ENCODE results near the gene FRK.

FRK gene

DNA sequence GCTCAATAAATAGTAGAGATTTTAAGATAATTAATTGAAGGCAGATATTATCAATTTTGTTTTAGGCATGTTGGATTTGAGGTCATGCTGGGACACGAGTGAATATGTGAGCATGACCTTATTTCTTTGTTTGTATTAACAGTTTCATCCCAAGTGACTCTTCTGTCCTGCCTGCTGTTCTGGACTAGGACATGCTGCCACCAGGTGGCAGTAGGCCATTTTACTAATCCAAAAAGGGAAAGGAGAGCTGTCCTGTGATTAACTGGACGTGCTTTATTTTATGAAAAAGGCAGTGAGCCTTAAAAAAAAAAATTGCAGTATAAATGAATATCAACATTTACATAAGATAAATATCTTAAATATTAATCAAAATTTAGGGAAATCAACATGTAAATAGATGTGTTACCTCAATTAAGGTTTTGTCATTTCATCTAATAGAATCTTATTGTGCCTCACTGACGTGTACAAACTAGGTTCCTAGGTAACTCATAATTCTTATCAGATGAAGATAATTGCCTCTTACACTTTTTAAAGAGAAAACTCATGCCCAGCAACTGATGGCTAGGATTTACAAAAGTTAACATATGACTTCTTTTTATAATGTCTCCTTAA lies 49.8 kb downstream of the FRK start:
- Histone ChIP-seq H3K4me2 (peak overlapping the region in 1 of 11 experiments; percentile 23; a peak in 1 of 22 replicates), H3K9ac (no peak overlapping the region), H3K4me3 (no peak overlapping the region), H3K4me1 (peaks cover 0 to 33% (median 2%) of the 10 kb centered on the region in 10 experiments; a peak in 8 of 20 replicates), H3K9me3 (replicated peaks in 1 of 11) (peaks cover 0 to 8% (median 0%) of the 10 kb centered on the region in 11 experiments; a peak in 1 of 22 replicates), H3K36me3 (no peaks in the 10 kb centered on the region), H3K27ac (no peak overlapping the region), H3K27me3 (no peaks in the 10 kb centered on the region), H4K20me1 (no peaks in the 10 kb centered on the region)
- TF ChIP-seq Cebpa-rat (IDR thresholded peaks at IDR 0.05), result no peak

GRCh38 chr6:116010386-116010785 lies 50.3 kb downstream of the FRK start:
- no peak overlapping the region for H3K4me3 ChIP-seq
- no peak overlapping the region for H3K9ac ChIP-seq
- no peaks in the 10 kb centered on the region for H3K36me3 ChIP-seq
- peaks cover 0 to 28% (median 2%) of the 10 kb centered on the region in 10 experiments; a peak in 8 of 20 replicates for H3K4me1 ChIP-seq
- H3K27ac ChIP-seq, result no peak overlapping the region
- H4K20me1 ChIP-seq, result no peaks in the 10 kb centered on the region
- no peaks in the 10 kb centered on the region for H3K27me3 ChIP-seq
- H3K9me3 ChIP-seq (replicated peaks in 1 of 11), result peaks cover 0 to 8% (median 0%) of the 10 kb centered on the region in 11 experiments; a peak in 1 of 22 replicates
- TF ChIP-seq Cebpa-rat (IDR thresholded peaks at IDR 0.05), result no peak
- H3K4me2 ChIP-seq, result no peak overlapping the region

- TF ChIP-seq Cebpa-rat (IDR thresholded peaks at IDR 0.05), result no peak
- Histone ChIP-seq H4K20me1 (no peaks in the 10 kb centered on the region), H3K9me3 (replicated peaks in 1 of 11) (no peaks in the 10 kb centered on the region), H3K27ac (peak overlapping the region in 1 of 11 experiments; percentile 19; a peak in 2 of 22 replicates), H3K27me3 (no peaks in the 10 kb centered on the region), H3K4me2 (peak overlapping the region in 5 of 11 experiments; percentile 1 to 72 (median 61); a peak in 8 of 22 replicates), H3K4me1 (peaks cover 0 to 22% (median 2%) of the 10 kb centered on the region in 10 experiments; a peak in 8 of 20 replicates), H3K36me3 (no peaks in the 10 kb centered on the region), H3K9ac (no peak overlapping the region), H3K4me3 (no peak overlapping the region)
These were observed 52.0 kb downstream of the FRK start for GRCh38 chr6:116008470-116009243.

DNA sequence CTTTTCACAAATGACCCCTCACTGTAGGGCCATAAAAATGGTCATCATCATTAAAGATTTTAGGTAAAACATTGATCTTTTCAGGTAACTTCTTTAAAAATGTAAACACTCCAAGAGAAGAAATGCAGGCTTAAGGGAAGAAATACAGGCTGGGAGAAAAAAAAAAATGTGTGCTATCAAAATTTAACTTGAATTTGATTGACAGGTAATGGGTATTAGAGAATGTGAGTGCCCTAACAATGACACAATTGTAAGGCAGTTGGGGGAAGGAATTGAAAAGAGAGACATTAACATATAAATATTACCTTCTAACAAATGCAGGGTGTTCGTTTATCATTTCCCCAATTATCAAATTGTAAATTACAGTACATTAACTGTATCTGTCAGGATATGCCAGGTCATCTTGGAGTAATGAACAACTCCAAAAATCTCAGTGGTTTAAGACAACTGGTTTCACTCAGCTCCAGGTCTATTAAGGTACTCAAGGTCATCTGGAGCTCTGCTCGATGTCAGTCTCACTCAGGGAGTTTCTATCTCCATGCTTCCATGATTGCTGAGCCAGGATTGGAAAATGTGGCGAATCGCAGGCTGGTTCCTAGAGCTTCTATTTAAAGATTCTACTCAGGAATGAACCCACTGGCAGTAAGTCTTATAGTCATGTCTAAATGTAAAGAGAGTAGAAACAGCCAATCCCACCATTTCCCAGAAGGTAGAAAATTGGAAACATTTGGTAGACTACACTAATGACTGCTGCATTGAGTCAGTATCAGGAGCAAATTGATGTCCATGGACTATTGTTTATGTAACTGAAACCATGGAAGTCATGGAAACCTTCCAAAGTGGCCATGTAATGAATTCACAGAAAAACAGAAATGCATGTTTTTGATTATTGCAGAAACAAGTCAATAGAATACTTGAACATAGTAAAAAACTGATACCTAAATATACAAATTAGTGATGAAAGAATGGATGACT lies 55.6 kb downstream of the FRK start:
- no peak overlapping the region for H3K9ac ChIP-seq
- no peak overlapping the region for H3K4me2 ChIP-seq
- H4K20me1 ChIP-seq, result no peaks in the 10 kb centered on the region
- peaks cover 0 to 14% (median 2%) of the 10 kb centered on the region in 10 experiments; a peak in 8 of 20 replicates for H3K4me1 ChIP-seq
- no peaks in the 10 kb centered on the region for H3K9me3 ChIP-seq (replicated peaks in 1 of 11)
- H3K27me3 ChIP-seq, result no peaks in the 10 kb centered on the region
- H3K4me3 ChIP-seq, result no peak overlapping the region
- no peak for TF ChIP-seq Cebpa-rat (IDR thresholded peaks at IDR 0.05)
- no peak overlapping the region for H3K27ac ChIP-seq
- H3K36me3 ChIP-seq, result no peaks in the 10 kb centered on the region

GRCh38 chr6:116003668-116004067 lies 57.0 kb downstream of the FRK start:
- Histone ChIP-seq H3K4me1 (peaks cover 0 to 7% (median 1%) of the 10 kb centered on the region in 10 experiments; a peak in 8 of 20 replicates), H3K36me3 (no peaks in the 10 kb centered on the region), H3K9ac (no peak overlapping the region), H3K4me2 (no peak overlapping the region), H3K27ac (no peak overlapping the region), H4K20me1 (no peaks in the 10 kb centered on the region), H3K27me3 (no peaks in the 10 kb centered on the region), H3K4me3 (no peak overlapping the region), H3K9me3 (replicated peaks in 1 of 11) (no peaks in the 10 kb centered on the region)
- no peak for TF ChIP-seq Cebpa-rat (IDR thresholded peaks at IDR 0.05)

GRCh38 chr6:116002756-116003155 lies 57.9 kb downstream of the FRK start:
- Histone ChIP-seq H3K36me3 (no peaks in the 10 kb centered on the region), H3K4me1 (no peaks in the 10 kb centered on the region), H3K9me3 (replicated peaks in 1 of 11) (no peaks in the 10 kb centered on the region), H3K4me2 (no peak overlapping the region), H3K4me3 (no peak overlapping the region), H3K27me3 (no peaks in the 10 kb centered on the region), H4K20me1 (no peaks in the 10 kb centered on the region), H3K9ac (no peak overlapping the region), H3K27ac (no peak overlapping the region)
- no peak for TF ChIP-seq Cebpa-rat (IDR thresholded peaks at IDR 0.05)

DNA sequence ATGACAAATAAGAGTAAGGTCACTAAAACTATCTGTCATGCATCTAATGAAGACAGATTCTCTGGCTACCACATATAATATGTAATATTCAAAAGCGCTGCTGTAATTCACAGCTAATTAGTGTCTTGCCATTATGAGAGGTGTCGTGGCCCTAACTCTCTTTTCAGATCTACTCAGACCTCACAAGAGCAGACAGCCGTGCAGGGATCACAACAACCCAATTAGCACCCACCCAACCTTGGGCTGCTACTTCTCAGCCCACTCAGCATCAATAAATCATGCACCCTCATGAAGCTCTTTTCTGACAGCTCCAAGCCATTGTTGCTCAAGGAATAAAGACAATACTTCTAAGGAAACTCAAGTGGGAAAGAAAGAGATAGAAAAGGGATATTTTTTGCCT lies 61.5 kb downstream of the FRK start:
- Histone ChIP-seq H3K27me3 (no peaks in the 10 kb centered on the region), H3K4me1 (no peaks in the 10 kb centered on the region), H3K9ac (no peak overlapping the region), H3K4me2 (no peak overlapping the region), H3K36me3 (no peaks in the 10 kb centered on the region), H3K4me3 (no peak overlapping the region), H3K9me3 (replicated peaks in 1 of 11) (no peaks in the 10 kb centered on the region), H3K27ac (no peak overlapping the region), H4K20me1 (no peaks in the 10 kb centered on the region)
- TF ChIP-seq Cebpa-rat (IDR thresholded peaks at IDR 0.05), result no peak

GRCh38 chr6:115997990-115998585 lies 62.6 kb downstream of the FRK start:
- Histone ChIP-seq H3K4me2 (no peak overlapping the region), H3K9me3 (replicated peaks in 1 of 11) (no peaks in the 10 kb centered on the region), H3K27me3 (no peaks in the 10 kb centered on the region), H3K27ac (no peak overlapping the region), H4K20me1 (no peaks in the 10 kb centered on the region), H3K4me1 (no peaks in the 10 kb centered on the region), H3K9ac (no peak overlapping the region), H3K36me3 (no peaks in the 10 kb centered on the region), H3K4me3 (no peak overlapping the region)
- TF ChIP-seq Cebpa-rat (IDR thresholded peaks at IDR 0.05), result no peak
